Left kidney (tissue), 2 donors: ENCODE data around the gene LYPD1. TPM values are rescaled to one million over a fixed set of nuclear protein-coding genes. Genes with fewer than 3 reads are reported as not detected.

Source experiments
- DNase-seq: peaks from one replicate; pipeline ENCODE4 v3.0.0-alpha.2; 2013
- polyA plus RNA-seq: library from polyadenylated mRNA; unstranded; fragments of 120-200 nt; gene quantifications from one replicate; pipeline ENCODE4 v1.2.1, GENCODE V29; 2013; ENCODE audit not compliant: insufficient read length

LYPD1 gene
- polyA plus RNA-seq, 1 donor: 94.3 TPM

DNA sequence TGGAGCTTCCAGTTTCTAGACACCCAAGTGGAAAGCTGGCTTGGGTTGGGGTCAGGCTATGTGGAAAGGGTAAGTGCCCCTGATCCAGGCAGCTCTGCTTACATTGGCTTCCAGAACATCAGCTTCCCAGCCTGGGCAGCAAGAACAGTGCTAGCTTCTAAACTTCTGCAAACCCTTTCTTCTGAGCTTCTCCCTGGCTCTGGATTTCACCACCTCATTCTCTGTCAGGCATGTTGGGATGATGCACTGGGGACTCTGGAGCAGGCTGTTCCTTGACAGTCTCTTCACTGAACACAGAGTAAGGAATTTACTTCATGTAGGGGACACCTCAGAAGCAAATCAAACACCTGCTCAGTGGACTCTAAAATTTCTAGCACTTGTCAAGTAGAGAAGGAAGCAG, 72.8 kb downstream of the LYPD1 start:
- DNase-seq: no peak

- DNase-seq: no peak
These were observed 74.3 kb downstream of the LYPD1 start for GRCh38 chr2:132595693-132596092.

DNA sequence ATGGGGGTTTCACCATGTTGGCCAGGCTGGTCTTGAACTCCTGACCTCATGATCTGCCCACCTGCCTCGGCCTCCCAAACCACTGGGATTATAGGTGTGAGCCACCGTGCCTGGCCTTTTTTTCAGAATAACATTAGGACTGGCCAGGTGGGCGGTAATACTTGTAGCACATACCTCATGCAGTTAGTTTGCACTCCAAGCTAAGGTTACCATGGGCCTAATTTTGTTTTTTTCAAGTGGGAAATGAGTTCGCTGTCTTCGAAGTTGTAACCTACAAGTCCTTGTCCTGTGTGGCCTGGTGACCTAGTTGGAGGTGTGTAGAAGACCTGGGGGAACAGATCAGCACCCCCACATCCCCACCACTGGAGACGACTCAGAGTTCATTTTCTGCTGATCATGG, 74.8 kb downstream of the LYPD1 start:
- DNase-seq: no peak
